K562 (cell line): ENCODE measurements around the gene CCZ1B. TPM values are rescaled to one million over a fixed set of nuclear protein-coding genes. Genes with fewer than 3 reads are reported as not detected.
"Not testable (repeated sequence)": the region's sequence is repeated elsewhere in the genome, so short reads cannot be mapped to it uniquely, and the experiment has no call there.

ENCODE experiments used
- ATAC-seq: fragments of 200-7000 bp; cut with Tn5 transposase; 3 replicates; pipeline ENCODE4 v1.9.1; 2020; ENCODE audit warnings: moderate library complexity
- BruUV-seq: library from RNA; stranded (reverse); fragments of 400-500 nt; replicated peaks from 2 replicates; lab custom pipeline; 2021; lab: Mats Ljungman, UMichigan
- CTCF ChIA-PET: fragments of 300-600 bp; formaldehyde crosslinking; extraction: SDS; loops from one replicate; lab custom pipeline; 2021; ENCODE audit warnings: low intra/inter-chr PET ratio; lab: Yijun Ruan, JAX
- POLR2A ChIA-PET: fragments of 300-600, 350-650 bp; sonication (Branson Sonifier 250); formaldehyde crosslinking; extraction: SDS; loops from one replicate; lab custom pipeline; 2021; ENCODE audit warnings: antibody characterized with exemption, inconsistent platforms; lab: Yijun Ruan, JAX
- DNase-seq, 4 experiments: peaks; one replicate each; pipeline versions ENCODE4 v3.0.0 to v3.0.0-alpha.2; 2011 to 2018; ENCODE audit warnings: low spot score in 3 of 4, mixed read lengths in 3 of 4; ENCODE audit errors: extremely low read depth in 1 of 4
- FAIRE-seq: peaks from 2 replicates; lab custom pipeline; 2011; peaks lifted over from hg19 to GRCh38; lab: Jason Lieb, UNC
- H2AFZ ChIP-seq: 2 replicates; pipeline ENCODE4 v1.6.0; 2011; ENCODE audit warnings: low read depth, low read length, control low read depth, inconsistent platforms
- H3K27ac ChIP-seq: fragments of 200-600 bp; 3 replicates; pipeline ENCODE4 v1.8.0; 2011; ENCODE audit warnings: low read depth, mild to moderate bottlenecking, control low read depth, inconsistent platforms, low read length, moderate library complexity, mixed read lengths; ENCODE audit errors: extremely low read depth
- H3K27me3 ChIP-seq, 2 experiments: fragments of 300-600 bp in 1 of 2; 2 replicates in 1 of 2; 3 replicates in 1 of 2; pipeline versions ENCODE4 v1.6.0 to v1.8.0; 2011; ENCODE audit warnings: inconsistent platforms in 2 of 2, low read length in 2 of 2, mild to moderate bottlenecking in 1 of 2, mixed read lengths in 1 of 2, moderate library complexity in 1 of 2; ENCODE audit not compliant: control insufficient read depth in 2 of 2, insufficient read depth in 2 of 2
- H3K36me3 ChIP-seq: fragments of 300-600 bp; 3 replicates; pipeline ENCODE4 v1.8.0; 2011; ENCODE audit warnings: mild to moderate bottlenecking, low read length, inconsistent platforms; ENCODE audit not compliant: control insufficient read depth, insufficient read depth
- H3K4me1 ChIP-seq, 2 experiments: fragments of 200-600 bp in 1 of 2; replicated peaks in 1 of 2; 2 replicates in 1 of 2; 3 replicates in 1 of 2; pipeline versions ENCODE4 v1.5.1 to v1.8.0; 2011; ENCODE audit warnings: inconsistent platforms in 2 of 2, low read length in 2 of 2, mild to moderate bottlenecking in 1 of 2, mixed read lengths in 1 of 2, moderate library complexity in 1 of 2; ENCODE audit not compliant: control insufficient read depth in 2 of 2, insufficient read depth in 2 of 2
- H3K4me2 ChIP-seq: 2 replicates; pipeline ENCODE4 v1.6.1; 2011; ENCODE audit warnings: low read length, control low read depth, inconsistent platforms, mixed read lengths; ENCODE audit not compliant: insufficient read depth
- H3K4me3 ChIP-seq: fragments of 200-600 bp; sonication (generic), shearing (Covaris generic); 2 replicates; pipeline ENCODE4 v1.5.1; 2016; ENCODE audit warnings: control low read depth, inconsistent platforms
- H3K79me2 ChIP-seq: fragments of 200-600 bp; 3 replicates; pipeline ENCODE4 v1.8.0; 2011; ENCODE audit warnings: low read length, inconsistent platforms; ENCODE audit not compliant: control insufficient read depth, insufficient read depth
- H3K9ac ChIP-seq, 2 experiments: 2 replicates each; pipeline versions ENCODE4 v1.6.0 to v1.6.1; 2011; ENCODE audit warnings: low read depth in 2 of 2, low read length in 2 of 2, control low read depth in 1 of 2, inconsistent platforms in 1 of 2, mild to moderate bottlenecking in 1 of 2, mixed read lengths in 1 of 2; ENCODE audit not compliant: insufficient read depth in 1 of 2
- H3K9me1 ChIP-seq: one replicate; pipeline ENCODE4 v1.6.0; 2011; ENCODE audit warnings: inconsistent platforms, mild to moderate bottlenecking, low read length, moderate library complexity; ENCODE audit not compliant: control insufficient read depth, insufficient read depth
- H3K9me3 ChIP-seq: replicated peaks from 2 replicates; pipeline ENCODE4 v1.5.1; 2011; ENCODE audit warnings: low read depth, low read length, inconsistent platforms; ENCODE audit not compliant: control insufficient read depth, insufficient read depth
- H4K20me1 ChIP-seq: replicated peaks from 2 replicates; pipeline ENCODE4 v1.6.1; 2011; ENCODE audit warnings: low read length, inconsistent platforms, mixed read lengths; ENCODE audit not compliant: control insufficient read depth, insufficient read depth
- WGBS: fragments of 100-300 bp; shearing (Covaris generic); methylation state at CpG from one replicate; pipeline ENCODE4 v1.1.6; 2016; ENCODE audit warnings: low coverage, mixed read lengths; ENCODE audit not compliant: insufficient coverage; ENCODE audit errors: missing lambda C conversion rate; 5-methylcytosine and 5-hydroxymethylcytosine counted together
- in situ Hi-C: fragments of 300-500 bp; cut with MboI; formaldehyde crosslinking; loops from 4 replicates; pipeline ENCODE4 v1.15.0; 2018; ENCODE audit warnings: inconsistent platforms, mixed read lengths
- intact Hi-C: fragments of 100-400 bp; cut with micrococcal nuclease; formaldehyde crosslinking; loops from 2 replicates; pipeline ENCODE4 v1.14.2; 2022
- polyA plus RNA-seq, 8 experiments: library from polyadenylated mRNA; depleted of rRNA in 4 of 8; stranded (reverse) in 5 of 8; unstranded in 3 of 8; fragments of >200 nt; fragmentation: Nextera tagmentation in 2 of 8; fragmentation: Illumina TruSeq in 1 of 8; extraction: Ambion mirVana in 2 of 8; extraction: Trizol in 1 of 8; gene quantifications; 2 replicates each; pipeline versions ENCODE4 v1.2.1 to v1.2.3, GENCODE V29; 2011 to 2014; ENCODE audit warnings: inconsistent platforms in 1 of 8, missing spikeins in 1 of 8
- total RNA-seq, 7 experiments: library from RNA; depleted of rRNA in 6 of 7; stranded (reverse); fragments of >200 nt in 6 of 7; fragmentation: Illumina TruSeq in 2 of 7; extraction: Trizol in 2 of 7; gene quantifications; 2 replicates each; pipeline versions ENCODE4 v1.2.1 to v1.2.3, GENCODE V29; 2011 to 2021; ENCODE audit warnings: low replicate concordance in 1 of 7

Gene CCZ1B
- total and polyA plus RNA-seq, 9 of the 15 experiments (the other 6 are each of a cell fraction or from before 2014, with no cell fraction given), result 8.1 to 78.5 (median 36.8) TPM

GRCh38 chr7:6855563-6856131 is 29.6 kb upstream of the CCZ1B start:
- ATAC-seq, CTCF ChIA-PET, H3K27ac ChIP-seq, H3K27me3 ChIP-seq, H3K4me1 ChIP-seq, H3K9me3 ChIP-seq, H4K20me1 ChIP-seq, DNase-seq, H3K4me3 ChIP-seq, H3K9ac ChIP-seq, H3K79me2 ChIP-seq, BruUV-seq, POLR2A ChIA-PET, in situ Hi-C loops, H2AFZ ChIP-seq, H3K36me3 ChIP-seq, H3K4me2 ChIP-seq, FAIRE-seq, H3K9me1 ChIP-seq: not testable (repeated sequence)
- 49% methylated on average over 7 of the region's 47 CpGs for WGBS
- intact Hi-C loops, result loop anchor here (5.0 to 10.0 kb wide), 2 partner anchors 338 to 531 kb away; no protein-coding TSS in a partner anchor

GRCh38 chr7:6854747-6855562 is 28.9 kb upstream of the CCZ1B start:
- ATAC-seq, H3K9ac ChIP-seq, H3K79me2 ChIP-seq, in situ Hi-C loops, CTCF ChIA-PET, POLR2A ChIA-PET, H3K9me3 ChIP-seq, H3K9me1 ChIP-seq, H2AFZ ChIP-seq, H3K4me1 ChIP-seq, H3K36me3 ChIP-seq, FAIRE-seq, BruUV-seq, H3K27me3 ChIP-seq, DNase-seq, H4K20me1 ChIP-seq, H3K4me2 ChIP-seq, H3K27ac ChIP-seq: not testable (repeated sequence)
- 25% methylated on average over 2 of the region's 71 CpGs for WGBS
- H3K4me3 ChIP-seq, result peak overlapping the region; percentile 16; the same call in 1 of the 2 replicates
- intact Hi-C loops, result loop anchor here (5.0 to 10.0 kb wide), 2 partner anchors 338 to 530 kb away; no protein-coding TSS in a partner anchor

GRCh38 chr7:6853681-6854080 is 27.6 kb upstream of the CCZ1B start:
- BruUV-seq, H4K20me1 ChIP-seq, H3K27ac ChIP-seq, H3K9ac ChIP-seq, ATAC-seq, H3K79me2 ChIP-seq, H3K36me3 ChIP-seq, DNase-seq, in situ Hi-C loops, H3K9me3 ChIP-seq, H3K4me2 ChIP-seq, POLR2A ChIA-PET, H3K4me1 ChIP-seq, FAIRE-seq, H3K4me3 ChIP-seq, H3K27me3 ChIP-seq, H3K9me1 ChIP-seq, H2AFZ ChIP-seq, CTCF ChIA-PET: not testable (repeated sequence)
- WGBS, result 17% methylated on average over 16 of the region's 17 CpGs
- intact Hi-C loops, result loop anchor here (10.0 kb wide), 1 partner anchor 529 kb away; no protein-coding TSS in a partner anchor
